GM21528 (cell line): ENCODE measurements around the gene PRSS38.

Experiments used
- ATAC-seq: cut with Tn5 transposase; IDR thresholded peaks from one replicate; pipeline ENCODE4 v1.9.1; 2021; ENCODE audit warnings: mild to moderate bottlenecking, moderate library complexity; ENCODE audit not compliant: unreplicated experiment, low FRiP score

The PRSS38 gene

GRCh38 chr1:227778401-227778947 is 37.0 kb upstream of the PRSS38 start:
- no peak for ATAC-seq

DNA sequence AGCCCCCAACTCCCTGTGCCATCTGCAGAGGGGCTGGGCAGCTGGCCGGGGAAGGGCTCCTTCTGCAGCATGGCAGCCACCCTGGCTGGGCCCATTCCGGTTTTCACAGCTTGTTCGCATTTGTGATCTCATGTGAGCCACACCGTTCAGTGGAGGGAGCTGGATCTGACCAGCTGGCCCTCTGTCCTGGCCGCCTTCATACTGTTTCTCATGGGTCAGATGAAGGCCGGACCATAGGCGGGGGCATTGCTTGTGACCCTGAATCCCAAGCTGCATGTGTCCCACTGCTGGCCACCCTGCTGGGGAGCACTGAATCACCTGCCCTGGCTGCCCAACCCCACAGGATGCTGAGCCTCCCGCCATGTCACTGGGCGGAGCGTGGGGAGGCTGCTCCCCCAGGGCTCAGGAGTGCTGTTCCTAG is 36.4 kb upstream of the PRSS38 start:
- ATAC-seq, result no peak

GRCh38 chr1:227779685-227780084 is 35.8 kb upstream of the PRSS38 start:
- ATAC-seq, result no peak

GRCh38 chr1:227780101-227781044 is 35.1 kb upstream of the PRSS38 start:
- ATAC-seq, result no peak

DNA sequence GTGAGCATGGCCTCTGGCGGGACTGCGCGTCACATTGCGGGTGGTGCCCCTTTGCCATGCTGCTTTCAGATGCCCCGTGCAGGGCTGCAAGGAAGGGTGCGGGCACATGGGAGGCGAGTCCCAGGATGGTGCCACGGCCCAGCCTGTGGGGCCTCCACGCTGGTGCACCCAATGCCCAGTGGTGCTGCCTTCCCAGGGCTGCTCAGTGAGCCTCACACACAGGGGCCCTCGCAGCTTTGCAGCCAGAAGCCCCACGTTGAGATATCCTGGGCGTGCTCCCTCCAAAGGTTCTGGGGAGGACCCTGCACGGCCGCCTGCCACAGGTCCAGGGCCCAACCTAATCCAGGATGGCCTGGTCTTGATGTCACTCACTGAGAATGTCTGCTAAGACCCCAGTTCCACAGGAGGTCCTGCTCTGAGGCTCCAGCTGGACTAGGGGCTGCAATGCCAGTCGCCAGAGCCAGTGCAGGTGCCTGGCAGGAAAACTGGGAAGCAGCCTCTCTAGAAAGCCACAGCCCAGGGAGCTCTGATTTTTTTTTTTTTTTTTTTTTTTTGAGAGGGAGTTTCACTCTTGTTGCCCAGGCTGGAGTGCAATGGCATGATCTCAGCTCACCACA is 34.1 kb upstream of the PRSS38 start:
- ATAC-seq, result no peak

DNA sequence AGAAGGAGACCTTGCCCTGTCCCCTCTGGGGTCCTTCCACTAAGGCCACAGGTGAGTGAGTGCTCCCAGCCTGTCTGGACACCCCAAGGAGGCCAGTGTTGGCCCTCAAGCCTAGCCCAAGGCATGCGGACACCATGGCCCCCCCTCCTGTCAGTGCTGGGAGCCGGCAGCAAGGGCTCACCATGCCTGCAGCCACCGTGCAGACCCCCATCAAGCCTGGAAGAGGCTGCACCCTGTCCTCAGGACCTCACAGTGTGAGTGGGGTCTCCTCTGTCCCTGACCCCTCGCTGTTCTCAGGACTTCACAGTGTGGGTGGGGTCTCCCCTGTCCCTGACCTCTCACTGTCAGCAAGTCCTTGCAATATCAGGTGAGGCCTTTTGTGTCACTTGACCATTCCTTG is 33.2 kb upstream of the PRSS38 start:
- no peak for ATAC-seq

DNA sequence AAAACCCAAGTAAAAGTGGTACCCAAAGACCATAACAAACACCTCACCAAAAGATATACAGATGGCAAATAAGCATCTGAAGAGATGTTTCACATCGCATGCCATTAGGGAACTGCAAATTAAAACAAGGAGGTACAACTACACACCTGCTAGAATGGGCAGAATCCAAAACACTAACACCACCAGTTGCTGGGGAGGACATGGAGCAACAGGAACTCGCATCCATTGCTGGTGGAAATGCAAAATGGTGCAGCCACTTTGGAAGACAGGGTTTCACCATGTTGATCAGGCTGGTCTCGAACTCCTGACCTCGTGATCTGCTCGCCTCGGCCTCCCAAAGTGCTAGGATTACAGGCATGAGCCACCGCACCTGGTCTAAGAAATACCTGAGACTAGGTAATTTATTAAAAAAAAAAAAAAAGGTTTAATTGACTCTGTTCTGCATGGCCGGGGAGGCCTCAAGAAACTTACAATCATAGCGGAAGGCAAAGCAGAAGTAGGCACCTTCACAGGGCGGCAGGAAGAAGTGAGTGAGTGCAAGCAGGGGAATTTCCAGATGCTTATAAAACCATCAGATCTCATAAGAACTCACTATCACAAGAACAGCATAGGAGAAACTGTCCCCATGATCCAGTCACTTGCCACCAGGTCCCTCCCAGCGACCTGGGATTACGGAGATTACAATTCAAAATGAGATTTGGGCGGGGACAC is 30.2 kb upstream of the PRSS38 start:
- no peak for ATAC-seq

- no peak for ATAC-seq
Measured at GRCh38 chr1:227785805-227786671, 29.4 kb upstream of the PRSS38 start.

DNA sequence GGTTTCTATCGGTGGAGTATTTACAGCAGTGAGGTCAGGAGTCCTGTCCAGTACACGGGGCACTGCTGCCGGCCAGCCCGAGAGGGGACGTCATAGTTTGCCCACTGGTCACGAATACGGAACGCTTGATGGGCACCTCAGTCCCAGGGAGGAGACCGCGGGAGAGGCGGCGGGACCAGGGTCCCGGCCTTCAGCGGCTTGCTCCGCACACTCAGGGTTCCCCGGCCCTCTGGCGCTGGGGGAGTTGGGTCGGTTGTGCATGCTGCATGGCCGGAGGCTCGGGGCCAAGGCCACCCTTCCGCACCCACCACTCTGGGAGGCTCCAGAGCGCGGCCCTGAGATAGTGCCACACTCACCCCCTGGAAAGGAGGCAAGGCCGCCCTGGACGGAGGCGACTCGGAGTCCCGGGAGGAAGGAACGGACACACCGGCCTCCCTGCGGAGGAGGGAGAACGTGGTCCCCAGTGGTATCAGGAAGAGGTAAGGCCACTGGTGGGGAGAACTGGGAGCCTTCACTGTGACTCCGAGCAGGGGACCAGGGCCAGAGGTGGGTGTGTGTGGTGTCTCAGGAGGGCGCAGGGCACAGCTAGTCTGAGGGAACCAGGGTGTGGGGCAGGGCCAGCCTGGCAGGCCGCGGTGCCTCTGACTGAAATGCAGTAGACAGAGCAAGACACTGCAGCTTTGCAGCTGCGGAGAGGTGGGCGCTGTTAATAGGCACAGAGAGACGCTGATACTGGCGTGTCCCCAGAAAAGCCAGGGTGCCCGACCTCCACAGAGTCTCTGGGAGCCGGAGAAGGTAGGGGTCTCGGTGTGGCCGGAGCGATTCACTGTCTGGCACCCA is 28.6 kb upstream of the PRSS38 start:
- ATAC-seq, result peak; percentile 1

DNA sequence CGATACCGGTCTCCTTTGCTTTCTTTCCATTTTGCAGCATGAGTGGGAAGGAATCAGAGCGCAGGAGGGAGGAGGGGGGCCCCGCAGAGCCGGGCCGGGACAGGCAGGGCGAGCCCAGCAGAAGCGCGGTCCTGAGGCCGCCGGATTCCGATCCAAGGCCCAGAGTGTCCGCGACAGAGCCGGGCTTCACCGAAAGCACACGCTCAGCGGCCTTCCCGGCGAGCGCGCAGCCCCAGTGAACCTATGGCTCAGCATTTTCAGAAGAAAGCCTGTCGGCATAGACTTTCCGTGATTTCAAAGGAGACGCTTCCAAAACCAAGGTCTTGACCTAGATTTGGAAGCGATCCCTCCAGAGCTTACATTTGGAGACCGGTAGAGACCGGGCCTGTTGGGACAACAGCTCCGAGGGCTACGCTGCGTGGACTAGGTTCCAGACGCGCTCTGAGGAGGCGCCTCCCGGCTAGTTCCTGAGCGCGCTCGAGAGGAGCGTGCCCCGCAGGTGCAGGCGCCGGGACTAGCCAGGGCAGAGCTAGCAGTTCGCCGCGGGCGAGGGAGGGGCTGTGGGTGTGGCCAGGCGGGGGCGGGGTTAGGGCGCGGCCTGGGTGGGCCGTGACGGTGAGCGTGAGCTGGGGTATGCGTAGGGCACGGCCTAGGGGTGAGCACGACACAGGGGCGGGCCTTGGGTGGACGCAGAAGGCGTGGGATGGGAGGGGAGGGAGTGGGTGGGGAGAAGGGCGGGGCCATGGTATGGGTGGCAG is 27.8 kb upstream of the PRSS38 start:
- ATAC-seq, result peak; percentile 92

- ATAC-seq, result peak; percentile 62
Measured at GRCh38 chr1:227788271-227789083, 27.0 kb upstream of the PRSS38 start.

DNA sequence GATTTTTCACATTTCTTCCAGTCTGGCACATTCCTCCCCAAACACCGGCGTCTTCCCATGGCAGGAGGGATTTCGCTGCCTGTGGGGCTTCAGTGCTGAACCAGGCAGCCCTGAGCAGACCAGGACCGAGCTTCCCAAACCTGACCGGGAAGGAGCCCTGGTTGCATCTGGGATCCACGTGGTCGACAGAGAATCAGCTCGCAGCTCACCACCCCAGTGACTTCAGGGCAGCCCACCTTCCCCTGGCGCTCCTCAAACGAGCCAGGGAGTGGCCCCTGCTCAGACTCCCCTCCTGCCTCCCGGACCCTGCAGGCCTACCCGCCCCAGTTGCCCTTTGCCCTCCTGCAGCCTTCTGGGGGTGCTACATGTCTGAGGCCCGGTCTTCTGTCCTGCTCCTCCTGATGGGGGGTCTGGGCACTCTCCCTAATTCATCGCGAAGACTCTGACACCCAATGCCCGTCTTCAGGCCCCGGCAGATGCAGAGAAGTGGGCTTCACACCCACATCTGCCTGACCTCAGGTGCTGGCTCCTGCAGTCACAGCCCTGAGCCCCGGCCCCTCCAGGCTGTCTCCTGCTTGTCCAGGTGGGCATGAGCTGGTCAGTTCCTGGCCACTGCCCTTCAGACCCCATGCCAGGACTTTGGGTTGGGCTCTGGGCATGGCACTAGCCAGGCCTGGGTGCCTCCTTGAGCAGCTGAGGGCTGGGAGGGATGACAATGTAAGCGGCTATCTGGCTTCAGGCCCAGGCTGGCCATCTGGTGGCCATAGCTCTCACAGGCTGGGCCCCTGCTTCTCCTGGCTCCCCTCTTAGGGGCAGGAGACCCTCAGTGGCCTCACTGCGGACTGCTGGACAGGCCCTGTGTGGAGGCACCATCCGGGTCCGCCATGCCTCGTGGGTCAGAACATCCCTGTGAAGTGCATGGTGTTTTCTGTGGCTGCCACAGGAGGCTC is 26.1 kb upstream of the PRSS38 start:
- ATAC-seq, result no peak

DNA sequence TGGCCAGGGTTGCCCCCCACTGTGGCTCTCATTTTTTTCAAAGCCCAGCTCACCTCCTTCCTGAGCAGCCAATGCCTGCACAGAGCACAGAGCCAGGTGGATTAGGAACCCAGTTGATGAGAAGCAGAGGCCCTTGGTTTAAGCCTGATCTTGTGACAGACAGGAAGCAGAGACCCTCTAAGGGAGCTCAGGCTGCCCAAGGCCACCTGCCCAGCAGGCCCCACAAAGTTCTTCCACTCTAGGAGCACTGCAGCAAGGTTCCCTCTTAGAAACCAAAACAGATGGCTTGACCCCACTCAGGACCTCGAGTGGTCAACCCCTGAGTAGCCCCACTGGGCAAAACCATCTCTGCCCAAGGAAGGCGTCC is 25.5 kb upstream of the PRSS38 start:
- ATAC-seq, result no peak

DNA sequence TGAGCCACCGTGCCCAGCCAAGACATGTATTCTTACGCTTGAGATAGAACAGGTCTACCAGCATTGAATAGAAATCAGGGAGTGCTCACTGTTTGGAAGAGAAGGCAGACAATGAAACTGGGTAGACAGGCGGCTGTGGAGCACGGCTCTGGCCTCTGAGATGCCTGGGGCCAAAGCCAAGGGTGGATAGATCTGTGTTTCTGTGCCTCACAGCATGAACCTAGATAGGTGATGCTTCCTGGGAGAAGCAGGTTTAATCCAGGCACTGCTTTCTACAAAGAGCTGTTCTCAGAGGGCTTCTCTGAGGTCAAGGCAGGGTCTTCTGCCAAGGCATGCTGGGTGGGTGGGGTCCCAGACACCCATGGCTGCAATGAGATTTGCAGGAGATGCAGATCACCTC is 24.6 kb upstream of the PRSS38 start:
- ATAC-seq, result no peak

DNA sequence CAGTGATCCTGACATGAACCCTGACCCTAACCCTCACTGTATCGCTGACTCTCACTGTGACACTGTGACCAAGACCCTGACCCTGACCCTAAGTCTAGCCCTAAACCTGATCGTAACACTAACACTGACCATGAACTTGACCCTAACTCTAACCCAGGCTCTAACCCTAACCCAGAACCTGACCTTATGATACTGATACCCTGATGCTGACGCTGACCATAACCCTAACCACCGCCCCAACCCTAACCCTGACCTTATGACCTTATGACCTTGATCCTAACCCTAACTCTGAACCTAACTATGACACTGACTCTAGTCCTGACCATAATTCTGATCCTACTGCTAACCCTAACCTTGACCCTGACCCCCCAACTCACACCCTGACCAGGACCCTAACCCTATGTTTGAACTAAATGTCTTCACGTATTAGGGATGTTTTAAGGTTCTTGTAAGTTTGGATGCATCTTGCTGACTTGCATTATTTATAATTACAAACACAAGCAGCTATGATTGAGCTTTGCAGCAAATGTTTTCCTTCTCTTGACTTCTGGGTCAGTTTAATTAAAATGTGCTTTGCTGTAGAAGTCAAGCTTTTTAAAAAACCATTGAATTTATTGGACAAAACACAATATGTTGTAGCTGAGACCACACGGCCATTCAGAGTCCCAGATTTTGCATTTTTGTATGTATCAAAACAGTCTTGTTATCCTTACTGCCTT is 23.9 kb upstream of the PRSS38 start:
- no peak for ATAC-seq
